ENCODE measurements around the gene NEGR1.

NEGR1 gene

DNA sequence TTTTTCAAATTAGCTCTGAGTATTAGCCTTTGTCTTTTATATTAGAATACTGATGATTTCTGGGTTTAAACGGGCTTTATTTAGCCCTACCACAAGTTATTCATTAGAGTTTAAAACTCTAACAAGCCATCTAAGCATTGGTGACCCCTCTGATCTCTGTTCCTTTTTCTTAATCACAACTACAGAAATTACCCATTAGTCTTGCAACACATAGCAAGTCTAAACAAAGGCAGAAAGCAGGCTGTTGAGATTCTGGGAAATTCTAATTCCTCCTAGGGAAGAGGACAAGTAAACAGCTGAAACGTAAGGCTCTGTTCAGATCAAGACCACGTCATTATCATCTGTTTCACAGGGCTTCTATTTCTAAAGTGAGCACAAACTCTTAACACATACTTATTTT is 710.3 kb downstream of the NEGR1 start:
- H3K4me1 ChIP-seq (ENCODE audit: insufficient read depth, low read length): no peaks in the 10 kb centered on the region

DNA sequence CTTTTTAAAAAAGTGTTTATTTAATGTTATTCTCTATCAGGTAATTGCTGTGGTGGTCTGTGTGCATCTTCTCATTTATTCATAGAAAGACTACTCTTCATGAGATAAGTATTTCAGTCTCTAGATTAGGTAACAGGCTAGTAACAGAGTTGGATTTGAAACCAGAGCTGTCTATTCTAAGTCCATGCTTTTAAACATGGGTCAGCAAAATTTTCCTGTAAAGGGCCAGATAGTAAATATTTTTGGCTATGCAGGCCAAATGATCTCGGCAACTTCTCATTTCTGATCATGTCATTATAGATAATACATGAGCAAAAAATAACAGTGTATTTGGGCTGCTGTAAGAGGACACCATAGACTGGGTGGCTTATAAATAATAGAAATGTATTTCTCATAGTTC is 715.9 kb downstream of the NEGR1 start:
- no peaks in the 10 kb centered on the region for H3K36me3 ChIP-seq (ENCODE audit: insufficient read depth, low read depth, low read length)
- no peaks in the 10 kb centered on the region for H3K4me1 ChIP-seq (ENCODE audit: insufficient read depth, low read length)
- no peak overlapping the region for H3K27ac ChIP-seq (ENCODE audit: low read length)
- H3K27me3 ChIP-seq (ENCODE audit: insufficient read depth, low read length): no peaks in the 10 kb centered on the region
- no peaks in the 10 kb centered on the region for H3K9me3 ChIP-seq (ENCODE audit: insufficient read depth, low read depth, low read length)
- no peak overlapping the region for H3K9ac ChIP-seq (ENCODE audit: low read depth, low read length)
- H3K4me3 ChIP-seq (ENCODE audit: low read length): no peak overlapping the region

More for the DNA sequence above, 710.3 kb downstream of the NEGR1 start:
- Histone ChIP-seq H3K9ac (ENCODE audit: low read depth, low read length) (no peak overlapping the region), H3K27ac (ENCODE audit: low read length) (no peak overlapping the region), H3K4me3 (ENCODE audit: low read length) (no peak overlapping the region), H3K36me3 (ENCODE audit: insufficient read depth, low read depth, low read length) (no peaks in the 10 kb centered on the region), H3K9me3 (ENCODE audit: insufficient read depth, low read depth, low read length) (no peaks in the 10 kb centered on the region), H3K27me3 (ENCODE audit: insufficient read depth, low read length) (no peaks in the 10 kb centered on the region)

DNA sequence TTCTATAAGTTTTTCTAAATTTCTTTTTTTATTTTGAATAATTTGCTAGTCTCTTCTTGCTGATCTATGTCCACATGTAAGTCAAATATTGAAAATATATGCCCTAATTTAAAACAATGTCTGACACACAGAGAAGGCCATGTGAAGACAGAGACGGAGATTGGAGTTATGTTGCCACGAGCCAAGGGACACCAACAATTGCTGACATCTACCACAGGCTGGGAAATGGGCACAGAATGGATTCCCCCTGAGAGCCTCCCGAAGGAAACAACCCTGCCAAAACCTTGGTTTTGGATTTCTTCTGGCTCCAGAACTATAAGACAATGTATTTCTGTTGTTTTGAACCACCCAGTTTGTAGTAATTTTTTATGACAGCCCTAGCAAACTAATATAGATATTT is 716.5 kb downstream of the NEGR1 start:
- no peaks in the 10 kb centered on the region for H3K4me1 ChIP-seq (ENCODE audit: insufficient read depth, low read length)
- no peak overlapping the region for H3K27ac ChIP-seq (ENCODE audit: low read length)
- no peak overlapping the region for H3K9ac ChIP-seq (ENCODE audit: low read depth, low read length)
- no peaks in the 10 kb centered on the region for H3K9me3 ChIP-seq (ENCODE audit: insufficient read depth, low read depth, low read length)
- H3K36me3 ChIP-seq (ENCODE audit: insufficient read depth, low read depth, low read length): no peaks in the 10 kb centered on the region
- H3K4me3 ChIP-seq (ENCODE audit: low read length): no peak overlapping the region
- no peaks in the 10 kb centered on the region for H3K27me3 ChIP-seq (ENCODE audit: insufficient read depth, low read length)

DNA sequence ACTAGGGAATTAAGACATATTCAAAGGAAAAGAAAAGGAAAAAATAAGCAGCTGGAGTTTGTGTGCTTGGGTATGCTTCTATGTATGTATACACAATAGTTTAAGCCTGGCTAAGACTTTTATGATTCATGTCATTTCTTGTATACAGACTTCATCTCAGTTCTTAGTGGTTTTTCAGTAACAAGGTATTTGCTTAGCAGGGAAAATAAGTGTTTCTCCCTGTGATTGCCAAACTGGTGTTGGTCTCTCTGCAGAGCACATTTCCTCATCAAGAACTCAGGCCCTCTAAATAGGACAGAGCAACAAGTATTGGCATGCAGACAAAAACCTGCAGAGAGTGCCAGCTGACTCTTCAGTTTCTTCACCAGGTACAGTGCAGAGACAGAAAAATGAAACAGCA is 717.1 kb downstream of the NEGR1 start:
- H3K27me3 ChIP-seq (ENCODE audit: insufficient read depth, low read length): no peaks in the 10 kb centered on the region
- no peak overlapping the region for H3K27ac ChIP-seq (ENCODE audit: low read length)
- no peaks in the 10 kb centered on the region for H3K4me1 ChIP-seq (ENCODE audit: insufficient read depth, low read length)
- H3K9ac ChIP-seq (ENCODE audit: low read depth, low read length): no peak overlapping the region
- no peaks in the 10 kb centered on the region for H3K9me3 ChIP-seq (ENCODE audit: insufficient read depth, low read depth, low read length)
- H3K4me3 ChIP-seq (ENCODE audit: low read length): no peak overlapping the region
- no peaks in the 10 kb centered on the region for H3K36me3 ChIP-seq (ENCODE audit: insufficient read depth, low read depth, low read length)

DNA sequence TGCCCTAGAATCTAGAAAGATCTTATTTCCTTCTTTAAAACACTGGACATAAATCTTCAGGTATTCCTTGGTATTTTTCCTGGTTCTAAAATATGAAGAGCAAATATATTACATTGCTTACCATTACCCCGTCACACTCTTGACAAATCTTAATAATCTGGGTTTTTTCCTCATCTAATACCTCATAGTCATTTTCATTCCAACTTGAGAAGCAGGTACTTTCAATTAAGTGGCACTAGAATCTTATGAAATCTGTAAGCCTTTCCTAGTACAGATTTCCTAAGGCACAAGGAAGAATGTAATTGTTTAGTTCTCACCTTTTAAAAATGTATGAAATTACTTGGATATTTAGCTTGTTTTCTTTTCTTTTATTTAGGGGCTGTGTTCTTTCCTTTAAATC is 720.0 kb downstream of the NEGR1 start:
- H3K4me3 ChIP-seq (ENCODE audit: low read length): no peak overlapping the region
- no peak overlapping the region for H3K9ac ChIP-seq (ENCODE audit: low read depth, low read length)
- no peak overlapping the region for H3K27ac ChIP-seq (ENCODE audit: low read length)
- no peaks in the 10 kb centered on the region for H3K9me3 ChIP-seq (ENCODE audit: insufficient read depth, low read depth, low read length)
- no peaks in the 10 kb centered on the region for H3K4me1 ChIP-seq (ENCODE audit: insufficient read depth, low read length)
- H3K27me3 ChIP-seq (ENCODE audit: insufficient read depth, low read length): no peaks in the 10 kb centered on the region
- H3K36me3 ChIP-seq (ENCODE audit: insufficient read depth, low read depth, low read length): no peaks in the 10 kb centered on the region

DNA sequence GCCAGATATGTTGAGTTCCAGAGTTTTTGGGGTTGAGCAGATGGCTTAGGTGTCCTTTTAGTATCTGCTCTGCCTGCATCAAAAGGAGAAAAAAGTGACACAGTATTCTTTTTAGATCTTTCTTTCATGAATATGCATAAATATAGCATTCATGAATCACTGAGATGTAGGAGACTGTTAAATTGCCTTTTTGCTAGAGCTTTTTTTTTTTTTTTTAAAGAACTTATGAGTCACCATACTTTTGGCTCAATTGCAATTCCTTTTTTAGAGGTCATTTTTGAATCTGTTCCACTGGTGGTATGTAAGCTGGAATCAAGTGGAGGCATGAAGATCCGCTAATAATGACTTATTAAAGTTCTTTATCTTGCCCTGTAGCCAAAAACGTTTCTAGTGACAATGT is 720.6 kb downstream of the NEGR1 start:
- Histone ChIP-seq H3K27me3 (ENCODE audit: insufficient read depth, low read length) (no peaks in the 10 kb centered on the region), H3K9me3 (ENCODE audit: insufficient read depth, low read depth, low read length) (no peaks in the 10 kb centered on the region), H3K4me1 (ENCODE audit: insufficient read depth, low read length) (no peaks in the 10 kb centered on the region), H3K36me3 (ENCODE audit: insufficient read depth, low read depth, low read length) (no peaks in the 10 kb centered on the region), H3K9ac (ENCODE audit: low read depth, low read length) (no peak overlapping the region), H3K27ac (ENCODE audit: low read length) (no peak overlapping the region), H3K4me3 (ENCODE audit: low read length) (no peak overlapping the region)

DNA sequence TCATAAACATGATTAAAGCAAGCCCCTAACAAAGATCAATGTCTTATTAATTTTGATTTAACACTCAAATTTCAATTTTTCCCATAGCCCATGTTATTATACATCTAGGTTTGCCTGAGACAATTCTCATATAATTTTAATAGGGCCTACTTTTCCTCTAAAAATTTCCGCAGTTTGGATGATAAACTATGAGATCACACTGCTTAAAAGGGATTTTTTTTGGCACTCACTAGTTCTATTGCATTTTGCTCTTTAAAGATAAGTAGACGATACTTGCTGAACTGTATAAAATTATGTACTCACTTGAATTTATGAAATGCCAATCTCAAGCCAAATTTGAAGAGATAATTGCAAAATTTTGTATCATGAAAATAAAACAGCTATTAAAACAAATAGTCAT is 721.1 kb downstream of the NEGR1 start:
- Histone ChIP-seq H3K4me3 (ENCODE audit: low read length) (no peak overlapping the region), H3K27ac (ENCODE audit: low read length) (no peak overlapping the region), H3K27me3 (ENCODE audit: insufficient read depth, low read length) (no peaks in the 10 kb centered on the region), H3K9me3 (ENCODE audit: insufficient read depth, low read depth, low read length) (no peaks in the 10 kb centered on the region), H3K9ac (ENCODE audit: low read depth, low read length) (no peak overlapping the region), H3K36me3 (ENCODE audit: insufficient read depth, low read depth, low read length) (no peaks in the 10 kb centered on the region), H3K4me1 (ENCODE audit: insufficient read depth, low read length) (no peaks in the 10 kb centered on the region)

DNA sequence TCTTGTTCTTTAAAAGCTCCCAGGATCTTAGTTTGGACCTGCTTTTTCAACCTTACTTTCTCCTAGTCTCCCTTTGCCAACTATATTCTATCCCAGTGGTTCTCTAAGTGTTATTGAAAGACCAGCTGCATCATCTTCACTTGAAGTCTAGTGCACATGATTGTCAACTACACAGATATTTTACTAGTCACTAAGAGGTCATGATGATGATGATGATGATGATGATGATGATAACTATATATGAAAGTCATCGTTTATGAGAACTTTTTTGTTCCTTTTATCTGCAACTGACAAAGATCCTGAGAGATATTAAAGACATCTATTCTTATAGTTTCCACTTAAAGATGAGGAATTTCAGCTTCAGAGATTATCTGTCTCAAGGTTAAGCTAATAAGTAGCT is 722.5 kb downstream of the NEGR1 start:
- H3K27me3 ChIP-seq (ENCODE audit: insufficient read depth, low read length): no peaks in the 10 kb centered on the region
- no peak overlapping the region for H3K4me3 ChIP-seq (ENCODE audit: low read length)
- H3K4me1 ChIP-seq (ENCODE audit: insufficient read depth, low read length): no peaks in the 10 kb centered on the region
- no peaks in the 10 kb centered on the region for H3K9me3 ChIP-seq (ENCODE audit: insufficient read depth, low read depth, low read length)
- no peaks in the 10 kb centered on the region for H3K36me3 ChIP-seq (ENCODE audit: insufficient read depth, low read depth, low read length)
- H3K9ac ChIP-seq (ENCODE audit: low read depth, low read length): no peak overlapping the region
- no peak overlapping the region for H3K27ac ChIP-seq (ENCODE audit: low read length)

DNA sequence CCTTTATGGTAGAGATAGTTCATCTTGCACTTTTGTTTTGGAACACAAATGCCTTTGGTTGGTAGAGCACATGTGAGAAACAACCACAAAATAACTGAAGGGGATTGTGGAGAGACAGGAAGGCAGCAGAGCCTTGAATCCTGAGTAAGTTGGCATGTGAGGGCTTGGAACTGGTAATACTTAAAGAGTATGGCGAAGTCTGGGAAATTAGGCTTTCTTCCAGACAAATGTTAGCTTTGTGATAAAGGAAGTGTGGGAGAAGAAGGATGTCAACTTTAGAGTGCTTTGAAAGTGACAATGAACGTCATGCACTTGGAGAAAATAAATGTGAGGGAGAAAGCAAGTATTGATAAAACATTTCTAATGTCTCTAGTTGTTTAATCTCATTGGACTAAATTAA is 725.2 kb downstream of the NEGR1 start:
- Histone ChIP-seq H3K9ac (ENCODE audit: low read depth, low read length) (no peak overlapping the region), H3K27ac (ENCODE audit: low read length) (no peak overlapping the region), H3K4me3 (ENCODE audit: low read length) (no peak overlapping the region), H3K4me1 (ENCODE audit: insufficient read depth, low read length) (no peaks in the 10 kb centered on the region), H3K36me3 (ENCODE audit: insufficient read depth, low read depth, low read length) (no peaks in the 10 kb centered on the region), H3K9me3 (ENCODE audit: insufficient read depth, low read depth, low read length) (no peaks in the 10 kb centered on the region), H3K27me3 (ENCODE audit: insufficient read depth, low read length) (no peaks in the 10 kb centered on the region)

DNA sequence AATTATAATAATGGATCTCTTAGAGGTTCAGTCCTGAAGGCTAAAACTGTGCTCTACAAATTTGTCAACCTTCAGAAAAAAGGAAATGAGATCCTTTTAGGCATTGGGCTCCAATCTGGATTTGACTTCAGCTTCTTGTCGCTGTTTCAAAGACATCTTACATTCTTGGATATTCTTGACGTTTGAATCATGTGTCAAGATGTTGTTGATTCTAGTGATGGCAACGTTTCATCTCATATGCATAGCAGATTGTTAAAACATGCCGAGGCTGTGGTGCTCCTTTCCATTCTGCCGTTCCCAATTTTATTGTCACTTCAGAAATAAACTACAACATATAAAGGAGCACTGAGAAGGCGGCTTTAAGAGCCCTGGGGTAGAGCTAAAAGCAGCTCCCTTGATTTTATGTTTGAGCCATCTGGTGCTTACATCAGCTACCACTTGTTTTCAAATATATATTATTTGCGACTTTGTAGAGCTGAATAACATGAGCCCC is 733.9 kb downstream of the NEGR1 start:
- Histone ChIP-seq H3K4me3 (ENCODE audit: low read length) (no peak overlapping the region), H3K36me3 (ENCODE audit: insufficient read depth, low read depth, low read length) (no peaks in the 10 kb centered on the region), H3K9ac (ENCODE audit: low read depth, low read length) (no peak overlapping the region), H3K4me1 (ENCODE audit: insufficient read depth, low read length) (no peaks in the 10 kb centered on the region), H3K9me3 (ENCODE audit: insufficient read depth, low read depth, low read length) (no peaks in the 10 kb centered on the region), H3K27me3 (ENCODE audit: insufficient read depth, low read length) (no peaks in the 10 kb centered on the region), H3K27ac (ENCODE audit: low read length) (no peak overlapping the region)

DNA sequence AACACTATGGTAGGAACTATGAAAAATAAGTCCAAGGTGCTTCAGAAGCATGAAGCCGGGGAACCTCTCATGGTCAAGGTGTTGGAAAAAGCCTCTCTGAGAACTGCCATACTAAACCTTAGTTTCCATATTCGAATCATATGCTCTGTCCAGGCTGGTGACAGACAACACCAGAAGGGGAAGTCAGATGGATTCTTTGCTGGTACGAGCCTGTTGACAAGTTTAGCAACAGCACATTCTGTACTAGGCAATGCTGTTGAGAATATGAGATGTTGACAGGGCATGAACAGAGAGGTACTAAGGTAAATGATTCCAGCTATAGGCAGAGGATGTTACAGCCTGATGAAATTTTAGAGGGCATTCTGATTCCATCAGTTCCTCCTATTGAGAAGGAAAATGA is 740.2 kb downstream of the NEGR1 start:
- Histone ChIP-seq H3K4me1 (ENCODE audit: insufficient read depth, low read length) (no peaks in the 10 kb centered on the region; the same call in 1 of the 2 replicates), H3K9ac (ENCODE audit: low read depth, low read length) (no peak overlapping the region), H3K36me3 (ENCODE audit: insufficient read depth, low read depth, low read length) (no peaks in the 10 kb centered on the region), H3K27me3 (ENCODE audit: insufficient read depth, low read length) (no peaks in the 10 kb centered on the region), H3K9me3 (ENCODE audit: insufficient read depth, low read depth, low read length) (no peaks in the 10 kb centered on the region), H3K4me3 (ENCODE audit: low read length) (no peak overlapping the region), H3K27ac (ENCODE audit: low read length) (no peak overlapping the region)

DNA sequence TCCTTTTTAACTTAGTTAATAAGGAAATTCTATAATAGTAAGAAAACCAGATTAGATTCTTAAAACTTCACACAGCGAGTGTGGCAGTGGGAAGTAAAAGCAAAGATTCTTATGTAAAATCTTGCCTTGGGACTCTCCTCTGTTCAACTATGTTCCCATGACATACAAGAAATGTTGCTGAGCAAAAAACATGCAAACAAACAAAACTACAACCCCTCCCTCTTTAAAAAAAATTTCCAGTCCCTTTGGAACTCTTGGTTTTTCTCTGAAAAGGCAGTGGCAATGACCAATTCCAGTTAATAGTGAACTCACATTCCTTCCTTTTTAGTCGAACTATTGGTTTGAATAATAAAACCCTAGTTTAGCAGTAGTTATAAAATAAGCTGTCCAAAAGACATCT is 748.4 kb downstream of the NEGR1 start:
- Histone ChIP-seq H3K9me3 (ENCODE audit: insufficient read depth, low read depth, low read length) (no peaks in the 10 kb centered on the region), H3K9ac (ENCODE audit: low read depth, low read length) (no peak overlapping the region), H3K4me3 (ENCODE audit: low read length) (no peak overlapping the region), H3K27me3 (ENCODE audit: insufficient read depth, low read length) (no peaks in the 10 kb centered on the region), H3K36me3 (ENCODE audit: insufficient read depth, low read depth, low read length) (no peaks in the 10 kb centered on the region), H3K4me1 (ENCODE audit: insufficient read depth, low read length) (no peaks in the 10 kb centered on the region), H3K27ac (ENCODE audit: low read length) (no peak overlapping the region)

DNA sequence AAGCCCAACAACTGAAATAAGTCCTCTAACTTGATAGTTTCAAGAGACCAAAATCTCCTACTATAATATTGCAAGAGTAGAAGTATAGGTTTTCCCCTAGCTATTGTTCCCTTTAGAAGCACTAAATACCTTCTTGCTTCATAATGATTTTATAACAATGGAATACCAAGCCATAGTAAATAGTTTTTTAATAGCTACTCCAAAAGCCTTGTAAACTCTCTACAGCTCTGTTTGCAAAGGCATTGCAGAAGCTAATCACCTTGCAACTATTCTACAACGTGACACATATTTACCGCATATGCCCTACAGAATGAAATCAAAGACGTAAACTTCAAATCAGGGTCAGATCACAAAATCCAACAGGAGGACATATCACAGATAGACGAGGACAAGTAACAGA is 750.0 kb downstream of the NEGR1 start:
- no peaks in the 10 kb centered on the region for H3K36me3 ChIP-seq (ENCODE audit: insufficient read depth, low read depth, low read length)
- no peak overlapping the region for H3K27ac ChIP-seq (ENCODE audit: low read length)
- no peak overlapping the region for H3K9ac ChIP-seq (ENCODE audit: low read depth, low read length)
- H3K9me3 ChIP-seq (ENCODE audit: insufficient read depth, low read depth, low read length): no peaks in the 10 kb centered on the region
- H3K4me1 ChIP-seq (ENCODE audit: insufficient read depth, low read length): no peaks in the 10 kb centered on the region
- H3K4me3 ChIP-seq (ENCODE audit: low read length): no peak overlapping the region
- no peaks in the 10 kb centered on the region for H3K27me3 ChIP-seq (ENCODE audit: insufficient read depth, low read length)

Data from iPS-20b (cell line).